Measurements from ENCODE around the gene BACE2.

DNA sequence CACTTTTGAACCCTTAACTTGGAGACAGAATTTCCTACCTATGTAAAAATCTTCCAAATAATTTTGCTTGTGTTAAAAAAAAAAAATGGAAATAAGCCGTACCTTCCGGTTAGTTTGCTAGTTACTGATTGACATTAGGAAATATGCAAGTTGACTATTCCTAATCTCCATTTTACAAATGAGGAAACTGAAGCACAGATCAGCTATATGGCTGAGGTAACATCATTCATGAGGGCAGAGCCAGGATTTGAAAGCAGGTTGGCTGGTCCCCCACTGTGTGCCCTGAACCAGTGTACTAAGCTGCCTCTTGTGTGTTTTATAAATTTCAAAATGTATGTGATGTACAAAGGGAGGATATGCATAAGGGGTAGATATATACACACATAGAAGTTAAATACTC, 29.6 kb downstream of the BACE2 start:
- TF ChIP-seq, protein P1, sequence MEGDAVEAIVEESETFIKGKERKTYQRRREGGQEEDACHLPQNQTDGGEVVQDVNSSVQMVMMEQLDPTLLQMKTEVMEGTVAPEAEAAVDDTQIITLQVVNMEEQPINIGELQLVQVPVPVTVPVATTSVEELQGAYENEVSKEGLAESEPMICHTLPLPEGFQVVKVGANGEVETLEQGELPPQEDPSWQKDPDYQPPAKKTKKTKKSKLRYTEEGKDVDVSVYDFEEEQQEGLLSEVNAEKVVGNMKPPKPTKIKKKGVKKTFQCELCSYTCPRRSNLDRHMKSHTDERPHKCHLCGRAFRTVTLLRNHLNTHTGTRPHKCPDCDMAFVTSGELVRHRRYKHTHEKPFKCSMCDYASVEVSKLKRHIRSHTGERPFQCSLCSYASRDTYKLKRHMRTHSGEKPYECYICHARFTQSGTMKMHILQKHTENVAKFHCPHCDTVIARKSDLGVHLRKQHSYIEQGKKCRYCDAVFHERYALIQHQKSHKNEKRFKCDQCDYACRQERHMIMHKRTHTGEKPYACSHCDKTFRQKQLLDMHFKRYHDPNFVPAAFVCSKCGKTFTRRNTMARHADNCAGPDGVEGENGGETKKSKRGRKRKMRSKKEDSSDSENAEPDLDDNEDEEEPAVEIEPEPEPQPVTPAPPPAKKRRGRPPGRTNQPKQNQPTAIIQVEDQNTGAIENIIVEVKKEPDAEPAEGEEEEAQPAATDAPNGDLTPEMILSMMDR (IDR thresholded peaks at IDR 0.05; ENCODE audit: insufficient read depth, low read depth, low read length) = no peak
- TF ChIP-seq EZH2 (IDR thresholded peaks at IDR 0.05; ENCODE audit: insufficient read depth, low read length) = no peak
